B cell (primary cell): ENCODE measurements around the gene KPNA6. TPM values are rescaled to one million over a fixed set of nuclear protein-coding genes. Genes with fewer than 3 reads are reported as not detected.

Source experiments
- ATAC-seq: fragments of 200-7000 bp; cut with Tn5 transposase; one replicate; pipeline ENCODE4 v1.10.0; 2021; ENCODE audit warnings: low read depth, mild to moderate bottlenecking, moderate number of reproducible peaks, moderate library complexity
- CTCF ChIA-PET: fragments of 350-600 bp; sonication (Branson Sonifier 250); formaldehyde crosslinking; loops from one replicate; lab custom pipeline; 2021; ENCODE audit warnings: antibody characterized with exemption, inconsistent platforms; lab: Charles Lee
- POLR2A ChIA-PET: fragments of 350-600 bp; sonication (Branson Sonifier 250); formaldehyde crosslinking; loops from one replicate; lab custom pipeline; 2021; ENCODE audit warnings: antibody characterized with exemption; lab: Charles Lee
- DNase-seq: peaks from one replicate; pipeline ENCODE4 v3.0.0; 2013
- H2AFZ ChIP-seq: 2 replicates; pipeline ENCODE4 v1.6.1; 2012; ENCODE audit warnings: mild to moderate bottlenecking, low read depth, low read length; ENCODE audit not compliant: insufficient read depth, poor library complexity, severe bottlenecking
- H3K27ac ChIP-seq, 2 donors: 1 replicate in 1 of 2; 2 replicates in 1 of 2; pipeline ENCODE4 v1.5.1; 2012 to 2013; ENCODE audit warnings: low read length in 2 of 2, mild to moderate bottlenecking in 2 of 2, moderate library complexity in 1 of 2
- H3K27me3 ChIP-seq, 4 experiments: fragments of 200-600 bp in 1 of 4; sonication (generic) in 1 of 4; replicated peaks in 1 of 4; 1 replicate in 2 of 4; 2 replicates in 2 of 4; pipeline versions ENCODE4 v1.6.1 to v1.7.0; 2013 to 2016; ENCODE audit warnings: low read length in 3 of 4, mild to moderate bottlenecking in 2 of 4, mixed read lengths in 1 of 4, moderate library complexity in 1 of 4; ENCODE audit not compliant: insufficient read depth in 4 of 4, control insufficient read depth in 3 of 4; ENCODE audit errors: control extremely low read depth in 1 of 4
- H3K36me3 ChIP-seq, 2 experiments: replicated peaks in 1 of 2; 1 replicate in 1 of 2; 2 replicates in 1 of 2; pipeline versions ENCODE4 v1.6.1 to v1.7.1; 2013; ENCODE audit warnings: low read length in 1 of 2; ENCODE audit not compliant: insufficient read depth in 2 of 2, control insufficient read depth in 1 of 2; ENCODE audit errors: control extremely low read depth in 1 of 2, extremely low read depth in 1 of 2
- H3K4me1 ChIP-seq, 2 donors: fragments of 200-600 bp in 1 of 2; sonication (generic) in 1 of 2; 1 replicate in 1 of 2; 2 replicates in 1 of 2; pipeline versions ENCODE4 v1.5.1 to v1.6.1; 2013 to 2017; ENCODE audit warnings: low read length in 2 of 2; ENCODE audit not compliant: control insufficient read depth in 2 of 2, insufficient read depth in 2 of 2
- H3K4me2 ChIP-seq: replicated peaks from 2 replicates; pipeline ENCODE3; 2012; ENCODE audit warnings: mild to moderate bottlenecking, low read depth, low read length; ENCODE audit not compliant: poor library complexity, severe bottlenecking
- H3K4me3 ChIP-seq, 5 experiments: fragments of 200-600 bp in 1 of 5; sonication (generic) in 1 of 5; 1 replicate in 3 of 5; 2 replicates in 2 of 5; pipeline versions ENCODE4 v1.5.1 to v1.7.0; 2011 to 2016; ENCODE audit warnings: low read length in 4 of 5, mild to moderate bottlenecking in 4 of 5, low read depth in 2 of 5, control low read depth in 1 of 5, moderate library complexity in 1 of 5; ENCODE audit not compliant: insufficient read depth in 1 of 5; ENCODE audit errors: control extremely low read depth in 1 of 5, extremely low read depth in 1 of 5
- H3K79me2 ChIP-seq: fragments of 200-600 bp; sonication (generic); one replicate; pipeline ENCODE4 v1.6.0; 2016; ENCODE audit warnings: low read length; ENCODE audit not compliant: control insufficient read depth, insufficient read depth
- H3K9ac ChIP-seq: fragments of 200-600 bp; sonication (generic); 2 replicates; pipeline ENCODE4 v1.6.1; 2017; ENCODE audit warnings: mild to moderate bottlenecking, low read length, moderate library complexity
- H3K9me3 ChIP-seq, 3 donors: one replicate each; pipeline versions ENCODE4 v1.6.1 to v1.7.1; 2013; ENCODE audit warnings: low read length in 2 of 3; ENCODE audit not compliant: control insufficient read depth in 2 of 3, insufficient read depth in 1 of 3; ENCODE audit errors: control extremely low read depth in 1 of 3
- H4K20me1 ChIP-seq: 2 replicates; pipeline ENCODE4 v1.6.0; 2012; ENCODE audit warnings: mild to moderate bottlenecking, low read length; ENCODE audit not compliant: insufficient read depth, control insufficient read depth, poor library complexity, severe bottlenecking
- H3K27ac Mint-ChIP-seq: one replicate; pipeline ENCODE4 v1.8.0; 2021; ENCODE audit warnings: mixed read lengths
- H3K27me3 Mint-ChIP-seq: one replicate; pipeline ENCODE4 v1.8.0; 2021; ENCODE audit warnings: mixed read lengths
- H3K4me1 Mint-ChIP-seq: one replicate; pipeline ENCODE4 v1.8.0; 2021; ENCODE audit warnings: mixed read lengths
- H3K4me3 Mint-ChIP-seq: one replicate; pipeline ENCODE4 v1.8.0; 2021; ENCODE audit warnings: mixed read lengths
- H3K9me3 Mint-ChIP-seq: one replicate; pipeline ENCODE4 v1.8.0; 2022; ENCODE audit warnings: mixed read lengths; ENCODE audit not compliant: insufficient read depth
- CTCF ChIP-seq: fragments of 200-600 bp; IDR thresholded peaks from one replicate; pipeline ENCODE4 v1.8.0; 2022; ENCODE audit warnings: antibody characterized with exemption, mild to moderate bottlenecking
- EZH2 ChIP-seq: IDR thresholded peaks from 2 replicates; pipeline ENCODE4 v1.6.1; 2012; ENCODE audit warnings: borderline replicate concordance, low read depth, mild to moderate bottlenecking, moderate library complexity, low read length; ENCODE audit not compliant: insufficient read depth, poor library complexity, severe bottlenecking
- WGBS: methylation state at CpG from one replicate; pipeline ENCODE4 v1.1.5; 2013; ENCODE audit warnings: missing lambda C conversion rate; ENCODE audit not compliant: insufficient coverage; 5-methylcytosine and 5-hydroxymethylcytosine counted together
- intact Hi-C: fragments of 100-400 bp; cut with micrococcal nuclease; formaldehyde crosslinking; loops from one replicate; pipeline ENCODE4 v1.10.0; 2022
- polyA plus RNA-seq: library from polyadenylated mRNA; depleted of rRNA; stranded (reverse); fragments of >200 nt; gene quantifications from 2 replicates; pipeline ENCODE4 v1.2.3, GENCODE V29; 2012
- total RNA-seq, 2 donors: library from RNA; stranded (reverse); fragments of 120-200 nt in 1 of 2; gene quantifications; 1 replicate in 1 of 2; 2 replicates in 1 of 2; pipeline versions ENCODE4 v1.2.3 to v1.2.4, GENCODE V29; 2013 to 2022

Gene KPNA6
- total and polyA plus RNA-seq, 2 donors (not counting 1 experiment from before 2014, with no cell fraction given), result 14.0 to 49.9 TPM

GRCh38 chr1:32200226-32201010 lies 92.6 kb downstream of the KPNA6 start, which contains the start of gene CCDC28B:
TSS of gene CCDC28B (plus strand) at chr1:32200595. CDS start at chr1:32201936, 1,341 bp downstream.
- ATAC-seq (peak; percentile 58), DNase-seq (peak; percentile 77)
- peaks cover 17 to 36% of the 10 kb centered on the region in 2 donors for H3K4me1 ChIP-seq
- Mint-ChIP-seq H3K27me3 (no peaks in the 10 kb centered on the region), H3K4me3 (peak within 1 kb of the TSS; percentile 88), H3K27ac (peak within 1 kb of the TSS; percentile 86), H3K4me1 (peaks cover 33% of the 10 kb centered on the region), H3K9me3 (no peaks in the 10 kb centered on the region)
- H4K20me1 ChIP-seq, result no peaks in the 10 kb centered on the region
- WGBS, result 1% methylated on average over 26 of the region's 34 CpGs
- peak within 1 kb of the TSS; percentile 48 to 85 (median 79) for H3K4me3 ChIP-seq
- peak within 1 kb of the TSS; percentile 91 for H3K4me2 ChIP-seq
- no peaks in the 10 kb centered on the region for H3K27me3 ChIP-seq
- POLR2A ChIA-PET, result interaction anchor here (0.6 to 1.7 kb wide), 13 partner anchors 10 to 193 kb away, joined by 3 to 11 read pairs (median 4); partner anchors contain the start of genes HDAC1, KPNA6, MARCKSL1 and TXLNA
- CTCF ChIA-PET, result interaction anchor here (0.6 to 3.9 kb wide), 10 partner anchors 16 to 214 kb away, joined by 3 to 20 read pairs (median 5); partner anchors contain the start of gene MARCKSL1
- H3K36me3 ChIP-seq, result peaks cover 2 to 20% of the 10 kb centered on the region in 2 experiments
- no peaks in the 10 kb centered on the region for H3K79me2 ChIP-seq
- peak within 1 kb of the TSS; percentile 78 to 88 for H3K27ac ChIP-seq
- peak within 1 kb of the TSS; percentile 89 for H3K9ac ChIP-seq
- H3K9me3 ChIP-seq, result no peaks in the 10 kb centered on the region
- intact Hi-C loops, result loop anchor here (1.0 to 10.0 kb wide), 5 partner anchors 21 to 194 kb away; partner anchors contain the start of genes BSDC1, EIF3I, MARCKSL1 and TMEM234
- peak within 1 kb of the TSS; percentile 90 for H2AFZ ChIP-seq
- TF ChIP-seq CTCF, result no peak
- no peak for TF ChIP-seq EZH2
